Uterus (tissue), 2 donors: ENCODE data around the gene KLHL18.

Experiments used
- POLR2A ChIP-seq, 2 donors: fragments of 450-650 bp; IDR thresholded peaks; one replicate each; pipeline ENCODE4 v1.6.1; 2016; ENCODE audit warnings: antibody characterized with exemption in 2 of 2, mild to moderate bottlenecking in 1 of 2, moderate library complexity in 1 of 2
- TF ChIP-seq, protein P1 (sequence below), 4 experiments: fragments of 200-600 bp in 2 of 4; fragments of 450-650 bp in 2 of 4; sonication (generic) in 2 of 4; IDR thresholded peaks; one replicate each; pipeline ENCODE4 v1.5.1; 2016 to 2019; ENCODE audit warnings: antibody characterized with exemption in 4 of 4, mild to moderate bottlenecking in 2 of 4, moderate library complexity in 1 of 4

DNA sequence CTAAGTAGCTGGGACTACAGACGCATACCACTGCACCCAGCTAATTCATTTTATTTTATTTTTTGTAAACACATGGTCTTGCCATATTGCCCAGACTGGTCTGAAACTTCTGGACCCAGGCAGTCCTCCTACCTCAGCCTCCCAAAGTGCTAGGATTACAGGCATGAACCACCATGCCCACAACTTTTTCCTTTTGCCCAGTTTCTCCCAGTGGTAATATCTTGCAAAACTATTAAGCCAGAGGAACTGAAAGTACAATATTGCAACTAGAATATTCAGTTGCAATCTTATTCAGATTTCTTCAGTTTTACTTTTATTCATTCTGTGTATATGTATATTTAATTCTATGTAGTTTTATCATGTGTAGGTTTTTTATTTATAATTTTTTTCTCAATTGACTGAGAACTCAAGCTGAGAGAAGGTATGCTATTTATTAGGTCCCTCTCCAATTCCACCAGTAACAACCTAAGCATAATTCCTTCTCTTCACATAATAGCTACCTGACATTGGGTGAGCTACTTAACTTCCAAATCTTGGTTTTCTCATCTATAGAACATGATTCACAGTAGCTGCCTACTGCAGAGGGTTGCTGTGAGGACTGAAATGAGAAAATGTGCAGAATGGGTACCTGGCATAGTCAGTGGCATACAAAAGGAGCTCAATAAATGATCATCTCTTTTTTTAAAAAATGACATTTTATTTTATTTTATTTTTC, 30.8 kb downstream of the KLHL18 start:
- no peak for TF ChIP-seq POLR2A (IDR thresholded peaks at IDR 0.05)
- TF ChIP-seq, protein P1, sequence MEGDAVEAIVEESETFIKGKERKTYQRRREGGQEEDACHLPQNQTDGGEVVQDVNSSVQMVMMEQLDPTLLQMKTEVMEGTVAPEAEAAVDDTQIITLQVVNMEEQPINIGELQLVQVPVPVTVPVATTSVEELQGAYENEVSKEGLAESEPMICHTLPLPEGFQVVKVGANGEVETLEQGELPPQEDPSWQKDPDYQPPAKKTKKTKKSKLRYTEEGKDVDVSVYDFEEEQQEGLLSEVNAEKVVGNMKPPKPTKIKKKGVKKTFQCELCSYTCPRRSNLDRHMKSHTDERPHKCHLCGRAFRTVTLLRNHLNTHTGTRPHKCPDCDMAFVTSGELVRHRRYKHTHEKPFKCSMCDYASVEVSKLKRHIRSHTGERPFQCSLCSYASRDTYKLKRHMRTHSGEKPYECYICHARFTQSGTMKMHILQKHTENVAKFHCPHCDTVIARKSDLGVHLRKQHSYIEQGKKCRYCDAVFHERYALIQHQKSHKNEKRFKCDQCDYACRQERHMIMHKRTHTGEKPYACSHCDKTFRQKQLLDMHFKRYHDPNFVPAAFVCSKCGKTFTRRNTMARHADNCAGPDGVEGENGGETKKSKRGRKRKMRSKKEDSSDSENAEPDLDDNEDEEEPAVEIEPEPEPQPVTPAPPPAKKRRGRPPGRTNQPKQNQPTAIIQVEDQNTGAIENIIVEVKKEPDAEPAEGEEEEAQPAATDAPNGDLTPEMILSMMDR (IDR thresholded peaks at IDR 0.05), result no peak
